ENCODE results near the gene ANKRD65. TPM values are rescaled to one million over a fixed set of nuclear protein-coding genes. Genes with fewer than 3 reads are reported as not detected.

ANKRD65 gene
- total RNA-seq, 2 donors from 2014 or later, result 33.7 to 34.9 TPM

- DNase-seq (ENCODE audit: low spot score), result no peak
- no peaks in the 10 kb centered on the region for H3K27me3 ChIP-seq (replicated peaks; ENCODE audit: insufficient read depth)
- WGBS, result 86% methylated on average over 5 of the region's 8 CpGs
- intact Hi-C loops (cut with DNase I), result no loop called here
- no peak for TF ChIP-seq CTCF (IDR thresholded peaks at IDR 0.05)
- no peak for TF ChIP-seq POLR2A (IDR thresholded peaks at IDR 0.05)
- TF ChIP-seq POLR2AphosphoS5 (IDR thresholded peaks at IDR 0.05), result no peak
- no peaks in the 10 kb centered on the region for H3K9me3 ChIP-seq
- no peaks in the 10 kb centered on the region for H3K4me1 ChIP-seq (replicated peaks)
- H3K27ac ChIP-seq, result no peak overlapping the region
- no peak overlapping the region for H3K4me3 ChIP-seq
- peaks cover 6% of the 10 kb centered on the region in 2 donors for H3K36me3 ChIP-seq
Observed at GRCh38 chr1:1381294-1381693, 39.8 kb downstream of the ANKRD65 start.

- no peak for DNase-seq (ENCODE audit: low spot score)
- no peak overlapping the region for H3K27ac ChIP-seq
- no peak overlapping the region for H3K4me3 ChIP-seq
- H3K27me3 ChIP-seq (replicated peaks; ENCODE audit: insufficient read depth), result no peaks in the 10 kb centered on the region
- WGBS, result 85% methylated on average over 12 of the region's 16 CpGs
- peaks cover 1 to 2% of the 10 kb centered on the region in 2 donors for H3K36me3 ChIP-seq
- intact Hi-C loops (cut with DNase I), result no loop called here
- H3K9me3 ChIP-seq, result no peaks in the 10 kb centered on the region
- peaks cover 1% of the 10 kb centered on the region for H3K4me1 ChIP-seq (replicated peaks)
- no peak for TF ChIP-seq CTCF (IDR thresholded peaks at IDR 0.05)
- no peak for TF ChIP-seq POLR2A (IDR thresholded peaks at IDR 0.05)
- no peak for TF ChIP-seq POLR2AphosphoS5 (IDR thresholded peaks at IDR 0.05)
Observed at GRCh38 chr1:1380860-1381259, 40.2 kb downstream of the ANKRD65 start.

- Histone ChIP-seq H3K27me3 (replicated peaks; ENCODE audit: insufficient read depth) (no peaks in the 10 kb centered on the region), H3K4me3 (no peak overlapping the region), H3K9me3 (no peaks in the 10 kb centered on the region), H3K4me1 (replicated peaks) (peaks cover 12% of the 10 kb centered on the region), H3K27ac (no peak overlapping the region), H3K36me3 (no peaks in the 10 kb centered on the region)
- WGBS, result 94% methylated on average over 16 of the region's 16 CpGs
- DNase-seq (ENCODE audit: low spot score), result no peak
- TF ChIP-seq CTCF (IDR thresholded peaks at IDR 0.05) (no peak), POLR2A (IDR thresholded peaks at IDR 0.05) (no peak), POLR2AphosphoS5 (IDR thresholded peaks at IDR 0.05) (no peak)
- intact Hi-C loops (cut with DNase I), result no loop called here
Observed at GRCh38 chr1:1377540-1378205, 43.4 kb downstream of the ANKRD65 start.

GRCh38 chr1:1376551-1377226, 44.4 kb downstream of the ANKRD65 start:
- H3K9me3 ChIP-seq, result no peaks in the 10 kb centered on the region
- intact Hi-C loops (cut with DNase I), result no loop called here
- peaks cover 17% of the 10 kb centered on the region for H3K4me1 ChIP-seq (replicated peaks)
- no peak overlapping the region for H3K27ac ChIP-seq
- TF ChIP-seq CTCF (IDR thresholded peaks at IDR 0.05) (no peak), POLR2A (IDR thresholded peaks at IDR 0.05) (no peak), POLR2AphosphoS5 (IDR thresholded peaks at IDR 0.05) (no peak)
- no peaks in the 10 kb centered on the region for H3K36me3 ChIP-seq
- no peak overlapping the region for H3K4me3 ChIP-seq
- 85% methylated on average over 10 of the region's 10 CpGs for WGBS
- H3K27me3 ChIP-seq (replicated peaks; ENCODE audit: insufficient read depth), result no peaks in the 10 kb centered on the region
- no peak for DNase-seq (ENCODE audit: low spot score)
